HepG2 (cell line): ENCODE results near the gene CDK3. TPM values are rescaled to one million over a fixed set of nuclear protein-coding genes. Genes with fewer than 3 reads are reported as not detected.

Experiments used
- ATF6 ChIP-seq: sonication (generic); formaldehyde crosslinking; conservative IDR thresholded peaks from 2 replicates; pipeline ENCODE4 v1.4.0; 2020; ENCODE audit warnings: missing genetic modification reagents
- BRD4 ChIP-seq: sonication (generic); formaldehyde crosslinking; IDR thresholded peaks from 2 replicates; pipeline ENCODE4 v1.4.0; 2020; ENCODE audit warnings: missing genetic modification reagents
- FLYWCH1 ChIP-seq: sonication (generic); formaldehyde crosslinking; IDR thresholded peaks from 2 replicates; pipeline ENCODE4 v1.8.1; 2023; ENCODE audit warnings: mild to moderate bottlenecking, missing genetic modification reagents
- JDP2 ChIP-seq: sonication (generic); formaldehyde crosslinking; IDR thresholded peaks from 2 replicates; pipeline ENCODE4 v1.8.1; 2022; ENCODE audit warnings: missing genetic modification reagents, borderline replicate concordance
- KDM5B ChIP-seq: sonication (generic); formaldehyde crosslinking; IDR thresholded peaks from 2 replicates; pipeline ENCODE4 v1.4.0; 2020; ENCODE audit warnings: missing genetic modification reagents, mild to moderate bottlenecking, borderline replicate concordance
- KDM6A ChIP-seq: IDR thresholded peaks from 2 replicates; pipeline ENCODE4 v1.6.1; 2016; ENCODE audit warnings: low read depth
- KLF16 ChIP-seq, 2 experiments: sonication (generic) in 1 of 2; formaldehyde crosslinking in 1 of 2; IDR thresholded peaks; 2 replicates each; pipeline versions ENCODE4 v1.6.1 to v1.8.0; 2016 to 2023; ENCODE audit warnings: missing genetic modification reagents in 2 of 2, missing compliant biosample characterization in 1 of 2
- NBN ChIP-seq: fragments of 450-650 bp; conservative IDR thresholded peaks from 2 replicates; pipeline ENCODE4 v1.6.1; 2017
- NR0B2 ChIP-seq: sonication (generic); formaldehyde crosslinking; IDR thresholded peaks from 2 replicates; pipeline ENCODE4 v1.4.0; 2020; ENCODE audit warnings: mild to moderate bottlenecking, missing genetic modification reagents
- PHF5A ChIP-seq: IDR thresholded peaks from one replicate; pipeline ENCODE4 v1.6.1; 2018; ENCODE audit warnings: low read depth, missing genetic modification reagents; ENCODE audit not compliant: unreplicated experiment
- RELA ChIP-seq: sonication (generic); formaldehyde crosslinking; IDR thresholded peaks from 2 replicates; pipeline ENCODE4 v1.4.0; 2020; ENCODE audit warnings: missing genetic modification reagents
- REPIN1 ChIP-seq: sonication (generic); formaldehyde crosslinking; IDR thresholded peaks from 2 replicates; pipeline ENCODE4 v1.8.0; 2022; ENCODE audit warnings: missing genetic modification reagents, low read depth, mild to moderate bottlenecking, borderline replicate concordance
- RXRB ChIP-seq: IDR thresholded peaks from 2 replicates; pipeline ENCODE4 v1.6.1; 2016; ENCODE audit warnings: borderline replicate concordance, missing genetic modification reagents, missing compliant biosample characterization
- SP5 ChIP-seq: IDR thresholded peaks from 2 replicates; pipeline ENCODE4 v1.6.1; 2016; ENCODE audit warnings: low read depth, borderline replicate concordance
- TFAP4 ChIP-seq: sonication (generic); IDR thresholded peaks from 2 replicates; pipeline ENCODE4 v1.6.1; 2016; ENCODE audit warnings: low read depth, borderline replicate concordance
- TOE1 ChIP-seq: sonication (generic); formaldehyde crosslinking; IDR thresholded peaks from 2 replicates; pipeline ENCODE4 v1.4.0; 2020; ENCODE audit warnings: mild to moderate bottlenecking, missing genetic modification reagents
- ZBTB20 ChIP-seq: sonication (generic); formaldehyde crosslinking; IDR thresholded peaks from 2 replicates; pipeline ENCODE4 v1.8.1; 2023; ENCODE audit warnings: missing genetic modification reagents, low read depth, mild to moderate bottlenecking, borderline replicate concordance
- ZFP36L2 ChIP-seq: sonication (generic); formaldehyde crosslinking; IDR thresholded peaks from 2 replicates; pipeline ENCODE4 v1.4.0; 2020; ENCODE audit warnings: missing genetic modification reagents
- ZNF17 ChIP-seq: sonication (generic); formaldehyde crosslinking; IDR thresholded peaks from 2 replicates; pipeline ENCODE4 v1.5.0; 2020; ENCODE audit warnings: mild to moderate bottlenecking, missing genetic modification reagents
- ZNF263 ChIP-seq: sonication (generic); formaldehyde crosslinking; IDR thresholded peaks from 2 replicates; pipeline ENCODE4 v1.4.0; 2020; ENCODE audit warnings: missing genetic modification reagents
- ZNF512B ChIP-seq: sonication (generic); formaldehyde crosslinking; IDR thresholded peaks from 2 replicates; pipeline ENCODE4 v1.5.1; 2020; ENCODE audit warnings: missing genetic modification reagents, mild to moderate bottlenecking, borderline replicate concordance
- ZNF549 ChIP-seq: sonication (generic); formaldehyde crosslinking; IDR thresholded peaks from 2 replicates; pipeline ENCODE4 v1.5.0; 2020; ENCODE audit warnings: missing genetic modification reagents
- ZNF674 ChIP-seq: sonication (generic); formaldehyde crosslinking; IDR thresholded peaks from 2 replicates; pipeline ENCODE4 v1.5.0; 2020; ENCODE audit warnings: low read depth, mild to moderate bottlenecking, missing genetic modification reagents
- ZNF709 ChIP-seq: sonication (generic); formaldehyde crosslinking; IDR thresholded peaks from 2 replicates; pipeline ENCODE4 v1.5.0; 2020; ENCODE audit warnings: mild to moderate bottlenecking, missing genetic modification reagents
- ZNF839 ChIP-seq: sonication (generic); formaldehyde crosslinking; IDR thresholded peaks from 2 replicates; pipeline ENCODE4 v1.4.0; 2020; ENCODE audit warnings: missing genetic modification reagents, mild to moderate bottlenecking, borderline replicate concordance
- polyA plus RNA-seq, 8 experiments: library from polyadenylated mRNA; depleted of rRNA in 3 of 8; stranded (reverse) in 7 of 8; unstranded in 1 of 8; fragments of >200 nt; fragmentation: Illumina TruSeq in 4 of 8; extraction: Trizol in 4 of 8; gene quantifications; 2 replicates each; pipeline versions ENCODE4 v1.2.1 to v1.2.3, GENCODE V29; 2011 to 2016; ENCODE audit warnings: low read depth in 4 of 8, missing spikeins in 1 of 8, mixed read lengths in 1 of 8; ENCODE audit not compliant: insufficient read depth in 1 of 8
- total RNA-seq, 5 experiments: library from RNA; depleted of rRNA; stranded (reverse); fragments of >200 nt; fragmentation: Illumina TruSeq; extraction: Trizol; gene quantifications; 2 replicates each; pipeline ENCODE4 v1.2.3, GENCODE V29; 2016; ENCODE audit warnings: low read depth in 1 of 5

Gene CDK3
- total and polyA plus RNA-seq, 2 of the 13 experiments (the other 11 are each of a cell fraction or from before 2014, with no cell fraction given) = 5.8 to 11.4 TPM

- TF ChIP-seq ZNF512B (no peak), TFAP4 (peak; percentile 79), NR0B2 (no peak; the same call in 1 of the 2 replicates), KDM5B (peak; percentile 86; the same call in 1 of the 2 replicates), RXRB (CRISPR knock-in tag) (peak; percentile 79), FLYWCH1 (CRISPR knock-in tag) (no peak), ZBTB20 (CRISPR knock-in tag) (peak; percentile 46; the same call in 1 of the 2 replicates), ATF6 (CRISPR knock-in tag) (no peak), KLF16 (CRISPR knock-in tag; IDR thresholded peaks at IDR 0.05) (peak in 1 of 2 experiments; percentile 92; a peak in 1 of 4 replicates), ZNF674 (peak; percentile 68; the same call in 1 of the 2 replicates), KDM6A (CRISPR knock-in tag) (peak; percentile 61), RELA (CRISPR knock-in tag) (0 out of 2 replicates have a peak, but pooled peaks have one; percentile 64), BRD4 (CRISPR knock-in tag) (no peak; the same call in 1 of the 2 replicates), ZNF263 (peak; percentile 30; the same call in 1 of the 2 replicates), TOE1 (peak; percentile 76), PHF5A (peak; percentile 92), ZNF839 (CRISPR knock-in tag) (peak; percentile 79), REPIN1 (no peak; the same call in 1 of the 2 replicates), ZFP36L2 (CRISPR knock-in tag) (0 out of 2 replicates have a peak, but pooled peaks have one; percentile 44), NBN (no peak), ZNF17 (CRISPR knock-in tag) (no peak), JDP2 (CRISPR knock-in tag) (no peak; the same call in 1 of the 2 replicates), ZNF549 (no peak; the same call in 1 of the 2 replicates), SP5 (CRISPR knock-in tag) (peak; percentile 88), ZNF709 (CRISPR knock-in tag) (no peak)
Observed at GRCh38 chr17:75978938-75979704, 21.5 kb upstream of the CDK3 start, which contains the start of the genes ACOX1 and TEN1 (continued).
